ENCODE measurements around the gene CCDC124. TPM values are rescaled to one million over a fixed set of nuclear protein-coding genes. Genes with fewer than 3 reads are reported as not detected.

The CCDC124 gene
- polyA plus RNA-seq, 3 donors = 29.7 to 66.3 (median 29.7) TPM

DNA sequence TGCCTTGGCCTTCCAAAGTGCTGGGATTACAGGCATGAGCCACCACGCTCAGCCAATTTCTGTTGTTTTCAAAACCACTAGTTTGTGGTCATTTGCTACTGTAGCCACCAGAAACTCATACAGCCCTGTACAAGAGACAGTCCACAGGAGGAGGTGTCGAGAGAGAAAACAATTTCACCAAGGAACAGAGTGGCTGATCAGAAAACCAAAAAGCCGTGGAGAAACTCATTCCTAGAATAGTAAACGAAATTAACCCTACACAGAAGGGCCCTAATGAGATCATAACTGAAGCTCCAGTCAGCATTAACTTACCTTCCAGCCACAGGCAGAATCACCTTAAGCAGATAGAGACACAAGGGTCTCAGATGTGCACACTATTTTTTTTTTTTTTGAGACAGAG, 3.8 kb upstream of the CCDC124 start:
- DNase-seq = no peak
- no peak overlapping the region for H3K9ac ChIP-seq (ENCODE audit: insufficient read depth, low read length, poor library complexity, severe bottlenecking)
- Mint-ChIP-seq H3K4me3 (no peak overlapping the region), H3K27me3 (ENCODE audit: low read depth in 3 of 3) (peaks cover 11 to 18% (median 12%) of the 10 kb centered on the region in 3 donors), H3K36me3 (no peaks in the 10 kb centered on the region), H3K9me3 (no peaks in the 10 kb centered on the region), H3K27ac (no peak overlapping the region), H3K4me1 (peaks cover 18% of the 10 kb centered on the region)
- no peak overlapping the region for H3K27ac ChIP-seq (ENCODE audit: low read depth in 1 of 2, low read length in 2 of 2)
- no peaks in the 10 kb centered on the region for H3K36me3 ChIP-seq (replicated peaks in 1 of 2; ENCODE audit: control insufficient read depth in 1 of 2, insufficient read depth in 2 of 2, low read length in 2 of 2)
- H2AFZ ChIP-seq (ENCODE audit: insufficient read depth, low read depth, low read length, poor library complexity, severe bottlenecking) = no peak overlapping the region
- peaks cover 15 to 21% of the 10 kb centered on the region in 2 donors for H3K4me1 ChIP-seq (ENCODE audit: control insufficient read depth in 1 of 2, insufficient read depth in 2 of 2, low read length in 2 of 2)
- TF ChIP-seq, protein P1, sequence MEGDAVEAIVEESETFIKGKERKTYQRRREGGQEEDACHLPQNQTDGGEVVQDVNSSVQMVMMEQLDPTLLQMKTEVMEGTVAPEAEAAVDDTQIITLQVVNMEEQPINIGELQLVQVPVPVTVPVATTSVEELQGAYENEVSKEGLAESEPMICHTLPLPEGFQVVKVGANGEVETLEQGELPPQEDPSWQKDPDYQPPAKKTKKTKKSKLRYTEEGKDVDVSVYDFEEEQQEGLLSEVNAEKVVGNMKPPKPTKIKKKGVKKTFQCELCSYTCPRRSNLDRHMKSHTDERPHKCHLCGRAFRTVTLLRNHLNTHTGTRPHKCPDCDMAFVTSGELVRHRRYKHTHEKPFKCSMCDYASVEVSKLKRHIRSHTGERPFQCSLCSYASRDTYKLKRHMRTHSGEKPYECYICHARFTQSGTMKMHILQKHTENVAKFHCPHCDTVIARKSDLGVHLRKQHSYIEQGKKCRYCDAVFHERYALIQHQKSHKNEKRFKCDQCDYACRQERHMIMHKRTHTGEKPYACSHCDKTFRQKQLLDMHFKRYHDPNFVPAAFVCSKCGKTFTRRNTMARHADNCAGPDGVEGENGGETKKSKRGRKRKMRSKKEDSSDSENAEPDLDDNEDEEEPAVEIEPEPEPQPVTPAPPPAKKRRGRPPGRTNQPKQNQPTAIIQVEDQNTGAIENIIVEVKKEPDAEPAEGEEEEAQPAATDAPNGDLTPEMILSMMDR (IDR thresholded peaks at IDR 0.05) = no peak
- intact Hi-C loops (cut with micrococcal nuclease) = no loop called here
- peaks cover 0 to 6% of the 10 kb centered on the region in 2 donors for H3K27me3 ChIP-seq (ENCODE audit: control insufficient read depth in 2 of 2, insufficient read depth in 2 of 2, low read length in 2 of 2)
- 82% methylated on average over 3 of the region's 4 CpGs for WGBS (ENCODE audit: insufficient coverage)
- H3K4me2 ChIP-seq (replicated peaks; ENCODE audit: extremely low read depth, low read length, poor library complexity, severe bottlenecking) = no peak overlapping the region
- H3K4me3 ChIP-seq (replicated peaks in 1 of 3; ENCODE audit: low read depth in 2 of 3, low read length in 3 of 3) = no peak overlapping the region
- no peaks in the 10 kb centered on the region for H3K9me3 ChIP-seq (replicated peaks in 1 of 2; ENCODE audit: control insufficient read depth in 1 of 2, insufficient read depth in 1 of 2, low read length in 2 of 2)
- peaks cover 9% of the 10 kb centered on the region for H3K79me2 ChIP-seq (ENCODE audit: insufficient read depth, low read length)
- H4K20me1 ChIP-seq (ENCODE audit: insufficient read depth, low read length) = no peaks in the 10 kb centered on the region

DNA sequence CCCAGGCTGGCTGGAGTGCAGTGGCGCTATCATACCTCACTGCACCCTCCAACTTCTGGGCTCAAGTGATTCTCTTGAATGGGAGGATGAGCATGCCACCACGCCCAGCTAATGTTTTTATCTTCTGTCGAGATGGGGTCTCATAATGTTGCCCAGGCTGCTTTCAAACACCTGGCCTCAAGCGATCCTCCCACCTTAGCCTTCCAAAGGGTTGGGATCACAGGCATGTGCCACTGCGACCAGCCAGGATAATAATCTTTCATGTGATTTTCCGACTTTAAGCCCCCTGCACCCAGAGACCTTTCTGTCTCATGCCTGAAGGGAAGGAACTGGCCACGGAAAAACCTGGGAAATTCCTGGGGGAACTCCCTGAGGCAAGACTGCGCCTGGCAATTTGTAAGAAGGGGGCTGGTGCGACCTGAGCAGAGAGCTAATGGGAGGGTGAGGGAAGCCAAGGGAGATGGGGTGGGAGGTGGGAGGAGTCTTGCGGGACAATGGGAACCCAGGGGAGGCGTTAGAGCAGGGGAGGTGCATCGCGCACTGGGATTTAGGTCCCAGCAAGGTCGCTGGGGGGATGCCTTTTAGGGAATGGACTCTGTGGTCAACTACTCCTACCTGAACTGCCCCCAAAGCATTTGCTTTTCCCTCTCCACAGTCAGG, 1.2 kb upstream of the CCDC124 start:
- Histone ChIP-seq H3K9ac (ENCODE audit: insufficient read depth, low read length, poor library complexity, severe bottlenecking) (peak overlapping the region; percentile 77), H3K27ac (ENCODE audit: low read depth in 1 of 2, low read length in 2 of 2) (no peak overlapping the region), H3K27me3 (ENCODE audit: control insufficient read depth in 2 of 2, insufficient read depth in 2 of 2, low read length in 2 of 2) (peaks cover 0 to 6% of the 10 kb centered on the region in 2 donors), H3K36me3 (replicated peaks in 1 of 2; ENCODE audit: control insufficient read depth in 1 of 2, insufficient read depth in 2 of 2, low read length in 2 of 2) (peaks cover 2 to 6% of the 10 kb centered on the region in 2 donors), H2AFZ (ENCODE audit: insufficient read depth, low read depth, low read length, poor library complexity, severe bottlenecking) (peak overlapping the region; percentile 83), H3K9me3 (replicated peaks in 1 of 2; ENCODE audit: control insufficient read depth in 1 of 2, insufficient read depth in 1 of 2, low read length in 2 of 2) (no peaks in the 10 kb centered on the region), H3K4me3 (replicated peaks in 1 of 3; ENCODE audit: low read depth in 2 of 3, low read length in 3 of 3) (peak overlapping the region in 1 of 3 experiments; percentile 78), H3K4me1 (ENCODE audit: control insufficient read depth in 1 of 2, insufficient read depth in 2 of 2, low read length in 2 of 2) (peaks cover 15 to 21% of the 10 kb centered on the region in 2 donors), H4K20me1 (ENCODE audit: insufficient read depth, low read length) (no peaks in the 10 kb centered on the region), H3K79me2 (ENCODE audit: insufficient read depth, low read length) (peaks cover 9% of the 10 kb centered on the region), H3K4me2 (replicated peaks; ENCODE audit: extremely low read depth, low read length, poor library complexity, severe bottlenecking) (peak overlapping the region; percentile 90)
- WGBS (ENCODE audit: insufficient coverage) = 43% methylated on average over 9 of the region's 14 CpGs
- Mint-ChIP-seq H3K27ac (peak overlapping the region in 1 of 7 donors; percentile 12), H3K9me3 (no peaks in the 10 kb centered on the region), H3K4me1 (peaks cover 20% of the 10 kb centered on the region), H3K27me3 (ENCODE audit: low read depth in 3 of 3) (peaks cover 8 to 14% (median 11%) of the 10 kb centered on the region in 3 donors), H3K36me3 (peaks cover 7 to 14% of the 10 kb centered on the region in 2 donors), H3K4me3 (peak overlapping the region in 1 of 2 donors; percentile 72)
- TF ChIP-seq, protein P1 (IDR thresholded peaks at IDR 0.05) = no peak
- DNase-seq = peak in 1 of 3 donors; percentile 72
- intact Hi-C loops (cut with micrococcal nuclease) = loop anchor here (1.0 to 2.0 kb wide), 3 partner anchors 72 to 76 kb away; partner anchors contain the start of gene RPL18A (in 2 of the 2)

Measured in CD14-positive monocyte (primary cell).